Stimulated activated CD8-positive, alpha-beta memory T cell treated with anti-CD3 and anti-CD28 coated beads, Interleukin-15, amount 100 ng/mL, for 24 hours (primary cell): Measurements from ENCODE around the gene CUL4B.
"Not testable (repeated sequence)": the region's sequence is repeated elsewhere in the genome, so short reads cannot be mapped to it uniquely, and the experiment has no call there.

Experiments used
- DNase-seq: peaks from one replicate; pipeline ENCODE4 v3.0.0-alpha.2; 2020; ENCODE audit warnings: low read depth

Gene CUL4B

GRCh38 chrX:120560842-120561633 lies at the start of gene CUL4B:
Gene CUL4B (minus strand): TSS chrX:120560962. CDS start chrX:120560638, 324 bp downstream.
- DNase-seq = peak; percentile 56

- no peak for DNase-seq
These were observed 43.6 kb upstream of the CUL4B start for GRCh38 chrX:120604361-120604782.

GRCh38 chrX:120603707-120604360 lies 43.1 kb upstream of the CUL4B start, which contains the start of gene MCTS1:
Gene MCTS1 (plus strand): TSS chrX:120604101. CDS start chrX:120604237, 136 bp downstream.
- peak; percentile 37 for DNase-seq

GRCh38 chrX:120585702-120586101 lies 24.9 kb upstream of the CUL4B start:
- no peak for DNase-seq

GRCh38 chrX:120575379-120576114 lies 14.8 kb upstream of the CUL4B start:
- no peak for DNase-seq

GRCh38 chrX:120573806-120574205 lies 13.0 kb upstream of the CUL4B start:
- DNase-seq = not testable (repeated sequence)

GRCh38 chrX:120570011-120570600 lies 9.3 kb upstream of the CUL4B start:
- no peak for DNase-seq

- no peak for DNase-seq
These were observed 7.8 kb upstream of the CUL4B start for GRCh38 chrX:120568609-120569008.

- no peak for DNase-seq
These were observed 7.3 kb upstream of the CUL4B start for GRCh38 chrX:120568035-120568434.

- DNase-seq = no peak
These were observed 6.1 kb upstream of the CUL4B start for GRCh38 chrX:120566817-120567216.

- no peak for DNase-seq
These were observed 4.2 kb upstream of the CUL4B start for GRCh38 chrX:120564925-120565324.

GRCh38 chrX:120562569-120562926 lies 1.8 kb upstream of the CUL4B start:
- no peak for DNase-seq

- no peak for DNase-seq
These were observed 1.1 kb upstream of the CUL4B start for GRCh38 chrX:120561634-120562568.

- no peak for DNase-seq
These were observed 339 bp downstream of the CUL4B start for GRCh38 chrX:120560405-120560841.

- no peak for DNase-seq
These were observed 958 bp downstream of the CUL4B start for GRCh38 chrX:120559804-120560203.

GRCh38 chrX:120556251-120556650 lies 4.5 kb downstream of the CUL4B start:
- DNase-seq = no peak

GRCh38 chrX:120549483-120550452 lies 11.0 kb downstream of the CUL4B start:
- DNase-seq = no peak

- DNase-seq = no peak
These were observed 24.7 kb downstream of the CUL4B start for GRCh38 chrX:120536061-120536460.

- no peak for DNase-seq
These were observed 26.2 kb downstream of the CUL4B start for GRCh38 chrX:120534413-120535205.
